Fibroblast of skin of back (primary cell): ENCODE data around the gene DCAF10. TPM values are rescaled to one million over a fixed set of nuclear protein-coding genes. Genes with fewer than 3 reads are reported as not detected.
"Not testable (repeated sequence)": the region's sequence is repeated elsewhere in the genome, so short reads cannot be mapped to it uniquely, and the experiment has no call there.

ENCODE experiments used
- DNase-seq: peaks from one replicate; pipeline ENCODE4 v3.0.0-alpha.2; 2013
- polyA plus RNA-seq, 2 experiments: library from polyadenylated mRNA; unstranded; fragments of 120-200 nt; gene quantifications; one replicate each; pipeline ENCODE4 v1.2.1, GENCODE V29; 2013; ENCODE audit not compliant: insufficient read length in 2 of 2

DCAF10 gene
- polyA plus RNA-seq (2013, experiment 1 of 2; ENCODE audit: insufficient read length) = 21.4 TPM
- 40.8 TPM for polyA plus RNA-seq (2013, experiment 2 of 2; ENCODE audit: insufficient read length)

- DNase-seq = peak; percentile 82
These were observed at the start of gene DCAF10 for GRCh38 chr9:37800631-37801286. TSS of gene DCAF10 (plus strand) at chr9:37800797. CDS start at chr9:37800867, 70 bp downstream.

GRCh38 chr9:37751186-37751585 lies 49.4 kb upstream of the DCAF10 start:
- DNase-seq = no peak

- not testable (repeated sequence) for DNase-seq
These were observed 48.9 kb upstream of the DCAF10 start for GRCh38 chr9:37751704-37752103.

GRCh38 chr9:37752112-37752511 lies 48.5 kb upstream of the DCAF10 start:
- DNase-seq = not testable (repeated sequence)

GRCh38 chr9:37752642-37753488 lies 47.7 kb upstream of the DCAF10 start:
- DNase-seq = no peak

GRCh38 chr9:37753489-37754190 lies 47.0 kb upstream of the DCAF10 start, which contains the start of gene TRMT10B:
TSS of gene TRMT10B (plus strand) at chr9:37753805. CDS start at chr9:37761932, 8,127 bp downstream.
- DNase-seq = peak; percentile 76

- no peak for DNase-seq
These were observed 41.9 kb upstream of the DCAF10 start for GRCh38 chr9:37758747-37759146.

GRCh38 chr9:37760416-37761161 lies 40.0 kb upstream of the DCAF10 start:
- no peak for DNase-seq

GRCh38 chr9:37761511-37761910 lies 39.1 kb upstream of the DCAF10 start:
- DNase-seq = peak; percentile 60

GRCh38 chr9:37765263-37765662 lies 35.3 kb upstream of the DCAF10 start:
- DNase-seq = not testable (repeated sequence)

GRCh38 chr9:37769306-37769705 lies 31.3 kb upstream of the DCAF10 start:
- no peak for DNase-seq

- DNase-seq = no peak
These were observed 30.6 kb upstream of the DCAF10 start for GRCh38 chr9:37769995-37770394.

- DNase-seq = no peak
These were observed 25.2 kb upstream of the DCAF10 start for GRCh38 chr9:37775216-37775919.

GRCh38 chr9:37776328-37776727 lies 24.3 kb upstream of the DCAF10 start:
- peak; percentile 26 for DNase-seq

- DNase-seq = no peak
These were observed 22.1 kb upstream of the DCAF10 start for GRCh38 chr9:37778534-37778933.

- no peak for DNase-seq
These were observed 16.3 kb upstream of the DCAF10 start for GRCh38 chr9:37784291-37784615.

GRCh38 chr9:37784616-37785483 lies 15.7 kb upstream of the DCAF10 start, which contains the start of gene EXOSC3:
TSS of gene EXOSC3 (minus strand) at chr9:37785064. CDS start at chr9:37785044, 20 bp downstream.
- DNase-seq = peak; percentile 93

- no peak for DNase-seq
These were observed 13.5 kb upstream of the DCAF10 start for GRCh38 chr9:37787059-37787458.

GRCh38 chr9:37788332-37788731 lies 12.3 kb upstream of the DCAF10 start:
- no peak for DNase-seq

- no peak for DNase-seq
These were observed 10.5 kb upstream of the DCAF10 start for GRCh38 chr9:37790096-37790495.

GRCh38 chr9:37792122-37792521 lies 8.5 kb upstream of the DCAF10 start:
- no peak for DNase-seq
